Activated CD4-positive, CD25-positive, alpha-beta regulatory T cell treated with anti-CD3 and anti-CD28 coated beads, Interleukin-2, amount 50 U/mL, for 24 hours (primary cell): ENCODE data around the gene EVC.
"Not testable (repeated sequence)": the region's sequence is repeated elsewhere in the genome, so short reads cannot be mapped to it uniquely, and the experiment has no call there.

ENCODE experiments used
- ATAC-seq, 2 donors: fragments of 150-1000 bp; cut with Tn5 transposase; one replicate each; pipeline ENCODE4 v1.10.0; 2021; ENCODE audit warnings: mild to moderate bottlenecking in 1 of 2, moderate library complexity in 1 of 2

EVC gene

GRCh38 chr4:5789141-5789540 is 78.1 kb downstream of the EVC start:
- ATAC-seq = no peak

DNA sequence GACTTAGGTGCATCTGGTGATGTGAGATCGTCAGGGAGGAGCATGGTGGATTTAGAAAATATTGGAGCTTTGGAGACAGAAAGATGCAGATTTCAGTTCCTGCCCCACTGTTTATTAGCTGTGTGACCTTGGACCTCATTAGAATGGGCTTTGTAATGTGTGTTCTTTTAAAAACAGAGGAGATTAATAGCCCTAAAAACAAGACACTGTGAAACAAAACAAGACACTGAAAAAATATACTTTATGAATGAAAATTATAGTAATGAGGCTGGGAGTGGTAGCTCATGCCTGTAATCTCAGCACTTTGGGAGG is 79.5 kb downstream of the EVC start:
- no peak for ATAC-seq

- no peak for ATAC-seq
Observed at GRCh38 chr4:5791654-5792053, 80.7 kb downstream of the EVC start.

GRCh38 chr4:5793514-5793913 is 82.5 kb downstream of the EVC start:
- no peak for ATAC-seq

GRCh38 chr4:5795580-5795979 is 84.6 kb downstream of the EVC start:
- ATAC-seq = no peak

DNA sequence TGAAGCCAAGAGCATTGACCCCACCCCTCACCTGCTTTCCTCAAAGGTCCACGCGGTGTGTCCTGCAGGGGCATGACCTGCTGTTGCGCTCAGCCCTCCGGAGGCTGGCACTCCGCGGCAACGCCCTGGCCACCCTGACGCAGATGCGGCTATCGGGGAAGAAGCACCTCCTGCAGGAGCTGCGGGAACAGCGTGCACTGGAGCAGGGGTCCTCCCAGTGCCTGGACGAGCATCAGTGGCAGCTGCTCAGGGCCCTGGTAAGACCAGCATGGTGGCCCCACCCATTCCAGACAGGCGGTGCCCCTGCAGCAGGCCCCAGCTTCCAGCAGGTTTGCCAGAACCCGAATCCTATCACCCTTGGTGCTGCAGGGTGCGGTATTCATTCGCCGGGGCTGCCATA is 86.0 kb downstream of the EVC start:
- no peak for ATAC-seq

DNA sequence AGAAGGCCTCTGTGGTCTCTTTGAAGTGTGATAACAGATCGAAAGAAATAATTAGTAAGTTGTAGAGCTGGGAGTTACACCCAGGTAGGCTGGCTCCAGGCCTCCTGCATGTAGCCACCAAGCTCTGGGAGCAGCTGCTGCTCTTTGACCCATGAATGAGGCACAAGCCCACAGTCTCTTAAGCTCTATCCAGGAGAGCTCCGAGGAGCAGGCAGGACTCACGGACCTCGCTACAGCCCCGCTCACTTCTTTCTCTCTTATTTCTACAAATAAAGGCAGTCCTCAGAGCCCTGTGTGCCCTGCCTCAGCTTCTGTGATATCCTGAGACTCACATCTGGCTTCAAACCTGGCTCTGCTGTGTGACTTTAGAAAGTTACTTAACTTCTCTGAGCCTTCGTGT is 86.9 kb downstream of the EVC start:
- ATAC-seq = no peak

DNA sequence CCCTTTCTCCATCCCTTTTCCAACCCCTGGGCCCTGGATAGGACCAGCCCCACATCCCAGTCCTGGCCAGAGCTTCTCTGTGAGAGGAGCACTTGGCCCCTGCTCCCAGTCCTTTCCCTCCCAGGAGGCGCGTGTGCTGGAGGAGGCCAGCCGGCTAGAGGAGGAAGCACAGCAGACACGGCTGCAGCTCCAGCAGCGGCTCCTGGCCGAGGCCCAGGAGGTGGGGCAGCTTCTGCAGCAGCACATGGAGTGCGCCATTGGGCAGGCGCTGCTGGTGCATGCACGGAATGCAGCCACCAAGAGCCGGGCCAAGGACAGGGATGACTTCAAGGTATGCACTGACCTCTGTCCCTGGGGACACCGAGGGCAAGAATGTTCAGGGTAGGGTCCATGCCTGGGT is 87.5 kb downstream of the EVC start:
- no peak for ATAC-seq

- ATAC-seq = no peak
Observed at GRCh38 chr4:5798946-5799345, 87.9 kb downstream of the EVC start.

- ATAC-seq = no peak
Observed at GRCh38 chr4:5799406-5799805, 88.4 kb downstream of the EVC start.

- ATAC-seq = no peak
Observed at GRCh38 chr4:5800496-5800895, 89.5 kb downstream of the EVC start.

DNA sequence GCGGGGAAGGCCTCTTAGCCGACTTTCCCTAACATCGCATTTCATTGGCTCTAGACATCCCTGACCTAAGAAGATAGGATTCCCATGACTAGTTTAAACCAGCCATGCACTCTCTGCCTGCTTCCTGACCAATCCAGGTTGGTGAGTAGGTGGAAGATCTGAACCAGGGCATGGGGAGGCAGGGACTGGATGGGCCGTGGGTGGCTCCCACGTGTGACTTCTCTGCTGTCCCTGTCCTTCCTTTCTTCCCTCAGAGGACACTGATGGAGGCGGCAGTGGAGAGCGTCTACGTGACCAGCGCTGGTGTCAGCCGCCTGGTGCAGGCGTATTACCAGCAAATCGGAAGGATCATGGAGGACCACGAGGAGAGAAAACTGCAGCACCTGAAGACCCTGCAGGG is 90.7 kb downstream of the EVC start:
- no peak for ATAC-seq

DNA sequence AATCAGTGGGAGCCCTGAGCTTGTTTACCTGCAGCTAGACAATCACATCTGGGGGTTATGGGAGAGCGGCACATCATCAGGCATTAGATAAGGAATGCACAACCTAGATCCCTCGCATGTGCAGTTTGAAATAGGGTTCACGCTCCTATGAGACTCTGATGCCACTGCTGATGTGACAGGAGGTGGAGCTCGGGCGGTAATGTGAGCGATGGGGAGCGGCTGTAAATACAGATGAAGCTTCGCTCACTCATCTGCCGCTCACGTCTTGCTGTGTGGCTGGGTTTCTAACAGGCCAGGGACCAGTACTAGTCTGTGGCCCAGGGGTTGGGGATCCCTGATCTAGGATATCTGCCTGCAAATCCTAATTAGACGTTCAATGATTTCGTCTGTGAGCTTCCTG is 91.6 kb downstream of the EVC start:
- ATAC-seq = no peak

- ATAC-seq = no peak
Observed at GRCh38 chr4:5804656-5805055, 93.7 kb downstream of the EVC start.

- no peak for ATAC-seq
Observed at GRCh38 chr4:5805270-5805669, 94.3 kb downstream of the EVC start.

DNA sequence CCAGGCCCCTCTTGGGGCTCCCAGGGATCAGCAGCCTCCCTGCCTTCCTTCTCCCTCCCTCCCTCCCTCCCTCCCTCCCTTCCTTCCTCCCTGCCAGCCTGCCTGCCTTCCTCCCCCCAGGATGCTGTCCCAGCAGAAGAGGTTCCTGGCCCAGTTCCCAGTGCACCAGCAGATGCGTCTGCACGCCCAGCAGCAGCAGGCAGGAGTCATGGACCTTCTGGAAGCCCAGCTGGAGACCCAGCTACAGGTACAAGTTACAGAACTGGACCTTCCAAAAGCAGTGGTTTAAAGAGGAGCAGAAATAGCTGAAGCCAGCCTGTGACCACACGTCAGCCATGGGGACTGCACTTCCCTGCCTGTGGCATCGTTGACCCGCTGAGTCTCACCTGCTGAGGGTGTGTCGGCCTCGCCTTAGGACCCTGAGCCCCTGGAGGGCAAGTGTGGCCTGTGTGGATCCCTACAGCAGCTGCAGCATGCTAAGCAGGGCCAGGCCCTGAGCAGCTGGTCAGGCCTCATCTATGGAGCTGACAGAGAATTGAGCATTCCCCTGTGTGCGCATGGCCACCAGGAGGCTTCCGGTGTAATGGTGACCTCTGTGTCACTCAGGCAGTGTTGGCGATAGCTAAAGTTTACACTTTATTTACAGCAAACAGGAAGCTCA is 97.2 kb downstream of the EVC start:
- ATAC-seq = no peak

DNA sequence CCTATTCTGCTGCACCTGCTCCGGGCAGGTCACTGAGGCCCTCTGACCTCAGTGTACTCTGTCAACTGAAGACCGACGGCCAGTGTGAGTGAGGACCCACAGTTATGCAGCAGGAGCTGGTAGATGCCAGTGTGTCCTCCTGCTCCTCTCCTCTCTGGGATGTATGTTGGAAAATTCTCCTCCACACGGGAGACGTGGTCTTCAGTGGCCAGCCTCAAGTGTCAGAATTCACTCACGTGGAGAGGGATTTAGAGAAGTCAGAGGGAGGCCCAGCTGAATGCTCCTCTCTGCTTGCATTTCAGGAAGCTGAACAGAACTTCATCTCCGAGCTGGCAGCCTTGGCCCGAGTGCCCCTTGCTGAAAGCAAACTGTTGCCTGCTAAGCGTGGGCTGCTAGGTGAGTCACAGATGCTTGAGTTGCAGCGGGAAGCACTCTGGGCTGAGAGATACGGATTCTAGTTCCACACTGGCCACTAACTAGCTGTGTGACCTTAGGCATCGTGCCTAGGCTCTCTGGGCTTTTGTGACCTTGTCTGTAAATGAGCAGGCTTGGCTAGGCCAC is 98.3 kb downstream of the EVC start:
- no peak for ATAC-seq

- ATAC-seq = no peak
Observed at GRCh38 chr4:5810151-5810550, 99.2 kb downstream of the EVC start.

DNA sequence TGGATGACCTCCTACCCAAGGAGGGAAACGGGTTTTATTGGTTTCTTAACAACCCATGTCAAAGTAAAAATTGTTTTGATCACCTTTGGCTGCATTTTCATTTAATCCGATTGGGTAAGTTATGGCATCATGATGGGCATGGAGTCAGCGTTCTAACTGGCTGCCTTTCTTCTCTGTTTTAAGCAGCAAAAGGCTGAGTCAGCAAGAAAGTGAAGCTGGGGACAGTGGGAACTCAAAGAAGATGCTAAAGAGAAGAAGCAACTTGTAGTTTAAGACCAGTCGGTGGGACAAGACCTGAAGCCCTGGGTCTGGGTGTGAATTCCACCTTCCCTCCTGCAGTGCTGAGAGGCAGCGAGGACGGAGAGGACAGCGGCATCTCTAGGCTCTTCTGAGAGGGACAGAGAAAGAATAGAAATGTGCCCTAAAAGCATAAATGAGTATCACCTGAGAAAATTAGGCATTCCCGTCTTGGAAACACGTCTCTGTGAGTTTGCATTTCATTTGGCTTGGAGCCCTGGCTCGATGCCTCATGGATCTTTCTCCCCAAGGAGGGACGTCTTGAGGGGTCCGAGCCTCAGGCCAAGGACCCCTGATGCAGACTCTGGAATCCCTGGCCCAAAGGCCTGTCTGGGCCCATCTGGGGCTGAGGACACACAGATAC is 99.9 kb downstream of the EVC start:
- ATAC-seq = no peak

- not testable (repeated sequence) for ATAC-seq
Observed at GRCh38 chr4:5812057-5812456, 101.1 kb downstream of the EVC start.

- ATAC-seq = no peak
Observed at GRCh38 chr4:5812506-5813229, 101.7 kb downstream of the EVC start.

GRCh38 chr4:5813882-5814255 is 102.9 kb downstream of the EVC start:
- no peak for ATAC-seq

DNA sequence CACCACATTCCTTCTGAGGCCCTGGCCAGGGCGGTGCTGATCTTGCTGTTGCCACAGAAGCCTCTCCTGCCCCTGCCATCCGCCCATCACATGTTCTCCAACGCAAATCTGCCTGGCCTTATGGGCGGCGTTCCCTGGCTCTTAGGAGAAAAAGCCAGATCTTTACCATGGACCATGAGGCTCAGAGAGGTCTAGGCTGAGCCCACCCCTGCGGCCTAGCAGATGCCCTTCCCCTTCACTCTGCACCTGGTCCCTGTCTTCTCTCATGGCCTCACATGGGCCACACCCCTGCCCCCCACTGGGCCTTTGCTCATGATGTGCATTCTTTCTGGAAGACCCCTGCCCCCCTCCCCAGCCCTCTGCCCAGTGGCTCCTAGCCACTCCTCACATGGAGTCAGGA is 103.4 kb downstream of the EVC start:
- no peak for ATAC-seq

DNA sequence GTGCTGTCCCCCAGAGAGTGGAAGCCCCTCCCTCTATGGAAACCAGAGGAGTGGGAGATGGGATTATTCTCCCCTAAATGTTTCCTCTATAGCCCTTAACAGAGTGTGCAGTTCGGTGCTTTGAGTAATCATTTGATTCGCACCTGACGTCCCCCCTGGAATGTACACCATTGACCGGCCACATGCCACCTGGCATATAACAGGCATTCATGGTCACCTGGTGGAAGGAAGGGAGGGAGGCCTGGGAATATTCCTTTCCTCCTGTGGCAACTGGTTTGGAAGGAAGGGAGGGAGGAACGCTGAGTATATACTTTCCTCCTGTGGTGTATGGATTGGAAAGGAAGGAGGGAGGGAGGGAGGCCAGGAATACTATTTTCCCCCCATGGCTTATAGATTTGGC is 104.6 kb downstream of the EVC start:
- no peak for ATAC-seq
